Choroid plexus epithelial cell (primary cell): ENCODE results near the gene PA2G4.
A peak's percentile ranks its signal among the peaks of the same experiment; 100 is the strongest.

Experiments used
- DNase-seq: peaks from one replicate; pipeline ENCODE4 v3.0.0-alpha.2; 2010; ENCODE audit warnings: low read depth
- H3K4me3 ChIP-seq: 2 replicates; pipeline ENCODE4 v1.5.1; 2011; ENCODE audit warnings: low read depth, mild to moderate bottlenecking, control low read depth, low read length, moderate library complexity
- CTCF ChIP-seq: conservative IDR thresholded peaks from 2 replicates; pipeline ENCODE4 v1.5.1; 2011; ENCODE audit warnings: low read depth, mild to moderate bottlenecking, control low read depth, inconsistent platforms, low read length, moderate library complexity

The PA2G4 gene

GRCh38 chr12:56158029-56158925 is 53.9 kb downstream of the PA2G4 start, which contains the start of gene MYL6:
Gene MYL6 (plus strand): TSS chr12:56158359. CDS start chr12:56158402, 43 bp downstream.
- no peak for TF ChIP-seq CTCF
- peak; percentile 99 for DNase-seq
- peak within 1 kb of the TSS; percentile 98 for H3K4me3 ChIP-seq

- no peak for TF ChIP-seq CTCF
- peak; percentile 78 for DNase-seq
- H3K4me3 ChIP-seq, result peak overlapping the region; percentile 98
These were observed 54.6 kb downstream of the PA2G4 start for GRCh38 chr12:56158926-56159461.

DNA sequence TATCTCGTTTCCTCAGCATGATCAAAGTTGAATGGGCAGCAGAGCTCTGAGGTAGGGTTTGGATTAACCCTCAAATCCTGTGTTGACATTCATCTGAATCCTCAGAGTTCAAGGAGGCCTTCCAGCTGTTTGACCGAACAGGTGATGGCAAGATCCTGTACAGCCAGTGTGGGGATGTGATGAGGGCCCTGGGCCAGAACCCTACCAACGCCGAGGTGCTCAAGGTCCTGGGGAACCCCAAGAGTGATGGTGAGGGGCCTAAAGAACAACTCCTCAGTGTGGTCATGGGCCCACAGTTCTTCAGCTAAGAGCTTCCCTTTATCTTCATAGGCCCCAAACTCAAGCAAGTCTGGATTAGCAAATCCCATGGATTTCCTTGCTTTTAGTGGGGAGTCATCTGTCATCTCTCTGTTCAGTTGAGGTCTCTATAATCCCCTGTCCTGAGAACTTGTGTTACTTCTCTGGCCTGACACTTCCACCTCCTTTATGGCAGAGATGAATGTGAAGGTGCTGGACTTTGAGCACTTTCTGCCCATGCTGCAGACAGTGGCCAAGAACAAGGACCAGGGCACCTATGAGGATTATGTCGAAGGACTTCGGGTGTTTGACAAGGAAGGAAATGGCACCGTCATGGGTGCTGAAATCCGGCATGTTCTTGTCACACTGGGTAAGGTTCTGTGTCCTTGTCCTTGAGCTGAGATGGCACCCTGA is 55.3 kb downstream of the PA2G4 start:
- no peak for TF ChIP-seq CTCF
- H3K4me3 ChIP-seq, result peak overlapping the region; percentile 98
- no peak for DNase-seq

GRCh38 chr12:56160193-56160763 is 55.9 kb downstream of the PA2G4 start:
- H3K4me3 ChIP-seq, result peak overlapping the region; percentile 98
- TF ChIP-seq CTCF, result no peak
- peak; percentile 58 for DNase-seq

DNA sequence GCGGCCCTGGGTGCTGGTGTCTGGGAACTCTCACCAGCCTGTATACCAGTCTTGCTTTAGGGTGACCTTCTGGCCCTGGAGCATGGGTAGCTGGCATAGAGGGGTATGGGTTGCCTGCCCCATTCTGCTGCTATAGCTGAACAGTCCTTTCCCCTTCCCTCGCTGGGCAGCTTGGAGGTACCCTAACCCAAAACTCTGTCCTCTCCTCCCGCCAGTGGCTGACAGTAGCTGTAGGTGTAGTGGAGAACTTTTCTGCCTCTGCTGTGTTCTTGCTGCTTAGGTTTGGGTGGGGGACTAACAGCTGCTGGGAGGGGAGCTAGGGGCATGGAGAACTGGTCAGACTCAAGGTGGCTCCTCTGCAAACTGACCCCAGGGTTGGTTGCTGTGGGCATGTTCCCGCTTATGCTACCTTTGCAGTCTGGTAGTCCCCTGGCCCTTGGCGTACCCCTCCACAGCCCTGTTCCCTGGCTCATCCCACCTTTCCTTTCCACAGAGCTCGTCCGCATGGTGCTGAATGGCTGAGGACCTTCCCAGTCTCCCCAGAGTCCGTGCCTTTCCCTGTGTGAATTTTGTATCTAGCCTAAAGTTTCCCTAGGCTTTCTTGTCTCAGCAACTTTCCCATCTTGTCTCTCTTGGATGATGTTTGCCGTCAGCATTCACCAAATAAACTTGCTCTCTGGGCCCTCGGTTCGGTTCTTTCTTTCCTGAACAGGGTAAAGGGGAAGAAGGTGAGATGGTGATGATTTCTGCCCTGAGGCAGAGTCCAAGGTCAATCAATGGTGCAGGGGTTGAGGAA is 56.7 kb downstream of the PA2G4 start:
- peak overlapping the region; percentile 98 for H3K4me3 ChIP-seq
- no peak for DNase-seq

More for the DNA sequence above, 56.7 kb downstream of the PA2G4 start:
- TF ChIP-seq CTCF, result no peak
